HepG2 (cell line): Measurements from ENCODE around the gene ECT2. TPM values are rescaled to one million over a fixed set of nuclear protein-coding genes. Genes with fewer than 3 reads are reported as not detected.

ENCODE experiments used
- ATAC-seq: fragments of 200-7000 bp; cut with Tn5 transposase; 3 replicates; pipeline ENCODE4 v1.9.1; 2020; ENCODE audit warnings: mild to moderate bottlenecking, moderate library complexity
- BruUV-seq: library from RNA; stranded (reverse); fragments of 400-500 nt; replicated peaks from 2 replicates; lab custom pipeline; 2021; lab: Mats Ljungman, UMichigan
- CTCF ChIA-PET: fragments of 300-600 bp; formaldehyde crosslinking; extraction: SDS; loops from one replicate; lab custom pipeline; 2021; ENCODE audit warnings: low total read pairs, inconsistent platforms, low intra/inter-chr PET ratio; lab: Yijun Ruan, JAX
- POLR2A ChIA-PET: fragments of 350-600 bp; sonication (Branson Sonifier 250); formaldehyde crosslinking; loops from one replicate; lab custom pipeline; 2020; ENCODE audit warnings: antibody characterized with exemption, inconsistent platforms; lab: Yijun Ruan, JAX
- DNase-seq: peaks from one replicate; pipeline ENCODE4 v3.0.0-alpha.2; 2015; ENCODE audit warnings: low spot score
- FAIRE-seq: peaks from 3 replicates; lab custom pipeline; 2011; peaks lifted over from hg19 to GRCh38; lab: Jason Lieb, UNC
- H2AFZ ChIP-seq: one replicate; pipeline ENCODE4 v1.6.1; 2011; ENCODE audit warnings: low read length, inconsistent platforms
- H3K27ac ChIP-seq: fragments of 300-600 bp; 3 replicates; pipeline ENCODE4 v1.8.0; 2011; ENCODE audit warnings: mixed run types, mild to moderate bottlenecking, mixed read lengths, low read length, inconsistent platforms; ENCODE audit not compliant: insufficient read depth; ENCODE audit errors: extremely low read length
- H3K27me3 ChIP-seq, 2 experiments: fragments of 200-600 bp in 1 of 2; 2 replicates in 1 of 2; 3 replicates in 1 of 2; pipeline versions ENCODE4 v1.6.0 to v1.8.0; 2011; ENCODE audit warnings: low read length in 2 of 2, mild to moderate bottlenecking in 2 of 2, moderate library complexity in 2 of 2, inconsistent platforms in 1 of 2; ENCODE audit not compliant: insufficient read depth in 2 of 2, control insufficient read depth in 1 of 2
- H3K36me3 ChIP-seq, 2 experiments: fragments of 200-600 bp in 1 of 2; replicated peaks in 1 of 2; 2 replicates in 1 of 2; 3 replicates in 1 of 2; pipeline versions ENCODE4 v1.5.1 to v1.8.0; 2011; ENCODE audit warnings: low read length in 2 of 2, inconsistent platforms in 1 of 2; ENCODE audit not compliant: insufficient read depth in 2 of 2, control insufficient read depth in 1 of 2
- H3K4me1 ChIP-seq: 2 replicates; pipeline ENCODE4 v1.5.1; 2012; ENCODE audit warnings: low read length, inconsistent platforms; ENCODE audit not compliant: insufficient read depth
- H3K4me2 ChIP-seq: 2 replicates; pipeline ENCODE4 v1.6.0; 2011; ENCODE audit warnings: low read depth, low read length, inconsistent platforms
- H3K4me3 ChIP-seq, 3 experiments: fragments of 200-600 bp in 1 of 3; sonication (generic), shearing (Covaris generic) in 1 of 3; replicated peaks in 1 of 3; 2 replicates each; pipeline ENCODE4 v1.5.1; 2011 to 2016; ENCODE audit warnings: low read length in 3 of 3, inconsistent platforms in 2 of 3, low read depth in 2 of 3, mild to moderate bottlenecking in 2 of 3, control low read depth in 1 of 3, mixed read lengths in 1 of 3; ENCODE audit not compliant: insufficient read depth in 1 of 3
- H3K79me2 ChIP-seq: one replicate; pipeline ENCODE4 v1.6.1; 2011; ENCODE audit warnings: low read length, inconsistent platforms; ENCODE audit not compliant: insufficient read depth
- H3K9ac ChIP-seq: 2 replicates; pipeline ENCODE4 v1.6.0; 2011; ENCODE audit warnings: mild to moderate bottlenecking, low read depth, low read length, inconsistent platforms; ENCODE audit not compliant: insufficient read depth
- H3K9me3 ChIP-seq: 2 replicates; pipeline ENCODE4 v1.5.1; 2012; ENCODE audit warnings: mild to moderate bottlenecking, low read length
- H4K20me1 ChIP-seq: 2 replicates; pipeline ENCODE4 v1.6.0; 2011; ENCODE audit warnings: inconsistent platforms, mild to moderate bottlenecking, low read length, moderate library complexity; ENCODE audit not compliant: insufficient read depth
- ARID2 ChIP-seq: sonication (generic); formaldehyde crosslinking; IDR thresholded peaks from 2 replicates; pipeline ENCODE4 v1.8.1; 2022; ENCODE audit warnings: mild to moderate bottlenecking, missing genetic modification reagents, borderline replicate concordance
- ATAD3A ChIP-seq: sonication (generic); formaldehyde crosslinking; IDR thresholded peaks from 2 replicates; pipeline ENCODE4 v1.4.0; 2020; ENCODE audit warnings: missing genetic modification reagents
- CREM ChIP-seq, 2 experiments: sonication (generic) in 1 of 2; formaldehyde crosslinking in 1 of 2; IDR thresholded peaks; 2 replicates each; pipeline versions ENCODE4 v1.4.0 to v1.6.1; 2016 to 2020; ENCODE audit warnings: antibody characterized with exemption in 1 of 2, mild to moderate bottlenecking in 1 of 2, missing genetic modification reagents in 1 of 2
- FOXA3 ChIP-seq: IDR thresholded peaks from 2 replicates; pipeline ENCODE4 v1.6.1; 2016; ENCODE audit warnings: missing genetic modification reagents, missing compliant biosample characterization
- HMG20A ChIP-seq: IDR thresholded peaks from 2 replicates; pipeline ENCODE4 v1.6.1; 2016; ENCODE audit warnings: borderline replicate concordance
- ISX ChIP-seq: sonication (generic); formaldehyde crosslinking; conservative IDR thresholded peaks from 2 replicates; pipeline ENCODE4 v1.5.0; 2020; ENCODE audit warnings: missing genetic modification reagents
- KDM4B ChIP-seq: sonication (generic); formaldehyde crosslinking; IDR thresholded peaks from 2 replicates; pipeline ENCODE4 v1.4.0; 2020; ENCODE audit warnings: missing genetic modification reagents
- MED13 ChIP-seq: sonication (generic); formaldehyde crosslinking; IDR thresholded peaks from 2 replicates; pipeline ENCODE4 v1.5.0; 2020; ENCODE audit warnings: missing genetic modification reagents
- ZNF674 ChIP-seq: sonication (generic); formaldehyde crosslinking; IDR thresholded peaks from 2 replicates; pipeline ENCODE4 v1.5.0; 2020; ENCODE audit warnings: low read depth, mild to moderate bottlenecking, missing genetic modification reagents
- WGBS: methylation state at CpG from one replicate; pipeline ENCODE4 v1.1.6; 2017; ENCODE audit warnings: low lambda C conversion rate; 5-methylcytosine and 5-hydroxymethylcytosine counted together
- in situ Hi-C: cut with HindIII; loops from 2 replicates; pipeline ENCODE4 v1.10.0; 2017; ENCODE audit warnings: low pct_unique_long_range_greater_than_20kb; ENCODE audit not compliant: extremely low pct_ligation_motif_present
- intact Hi-C: fragments of 100-400 bp; cut with micrococcal nuclease; formaldehyde crosslinking; loops from one replicate; pipeline ENCODE4 v1.10.0; 2022; ENCODE audit not compliant: unreplicated experiment
- polyA plus RNA-seq, 8 experiments: library from polyadenylated mRNA; depleted of rRNA in 3 of 8; stranded (reverse) in 7 of 8; unstranded in 1 of 8; fragments of >200 nt; fragmentation: Illumina TruSeq in 4 of 8; extraction: Trizol in 4 of 8; gene quantifications; 2 replicates each; pipeline versions ENCODE4 v1.2.1 to v1.2.3, GENCODE V29; 2011 to 2016; ENCODE audit warnings: low read depth in 4 of 8, missing spikeins in 1 of 8, mixed read lengths in 1 of 8; ENCODE audit not compliant: insufficient read depth in 1 of 8
- total RNA-seq, 5 experiments: library from RNA; depleted of rRNA; stranded (reverse); fragments of >200 nt; fragmentation: Illumina TruSeq; extraction: Trizol; gene quantifications; 2 replicates each; pipeline ENCODE4 v1.2.3, GENCODE V29; 2016; ENCODE audit warnings: low read depth in 1 of 5
- TF ChIP-seq, protein P1 (sequence below): sonication (generic); formaldehyde crosslinking; IDR thresholded peaks from 2 replicates; pipeline ENCODE4 v1.8.1; 2023; ENCODE audit warnings: mild to moderate bottlenecking, missing genetic modification reagents
- TF ChIP-seq, protein P2 (sequence below): sonication (generic); formaldehyde crosslinking; IDR thresholded peaks from 2 replicates; pipeline ENCODE4 v1.4.0; 2020; ENCODE audit warnings: missing genetic modification reagents
- TF ChIP-seq, protein P3 (sequence below): sonication (generic); formaldehyde crosslinking; IDR thresholded peaks from 2 replicates; pipeline ENCODE4 v1.8.1; 2023; ENCODE audit warnings: missing genetic modification reagents, mild to moderate bottlenecking, borderline replicate concordance
- TF ChIP-seq, protein P4 (sequence below): sonication (generic); formaldehyde crosslinking; IDR thresholded peaks from 2 replicates; pipeline ENCODE4 v1.5.0; 2020; ENCODE audit warnings: mild to moderate bottlenecking, missing genetic modification reagents

ECT2 gene
- total and polyA plus RNA-seq, 2 of the 13 experiments (the other 11 are each of a cell fraction or from before 2014, with no cell fraction given) = 21.6 to 52.0 TPM

DNA sequence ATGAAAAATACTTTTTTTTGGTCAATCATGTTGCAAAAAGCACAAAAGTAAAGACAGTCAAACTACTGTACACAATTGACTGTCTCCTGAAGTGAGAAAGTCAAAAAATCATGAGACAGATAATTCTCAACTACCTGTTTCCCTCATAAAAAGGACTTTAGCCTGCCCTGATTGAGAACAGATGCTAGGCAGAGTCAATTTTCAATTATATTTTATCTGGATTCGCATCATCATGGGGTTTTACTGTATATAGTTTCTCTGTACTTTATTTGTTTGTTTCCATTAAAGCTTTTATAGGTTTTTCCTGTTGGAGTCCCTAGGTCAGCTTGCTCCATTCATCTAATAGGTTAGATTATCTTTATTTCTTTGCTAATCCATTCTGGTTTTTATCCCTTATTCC is 53.8 kb downstream of the ECT2 start:
- no peak overlapping the region for H3K4me2 ChIP-seq
- H3K36me3 ChIP-seq = peaks cover 3 to 43% of the 10 kb centered on the region in 2 experiments; a peak in 4 of 5 replicates
- peaks cover 7% of the 10 kb centered on the region; the same call in 1 of the 2 replicates for H3K4me1 ChIP-seq
- in situ Hi-C loops = no loop called here
- H2AFZ ChIP-seq = no peak overlapping the region
- no peak overlapping the region for H3K27ac ChIP-seq
- FAIRE-seq = no peak
- ATAC-seq = no peak
- no peak for TF ChIP-seq ATAD3A
- TF ChIP-seq, protein P1, sequence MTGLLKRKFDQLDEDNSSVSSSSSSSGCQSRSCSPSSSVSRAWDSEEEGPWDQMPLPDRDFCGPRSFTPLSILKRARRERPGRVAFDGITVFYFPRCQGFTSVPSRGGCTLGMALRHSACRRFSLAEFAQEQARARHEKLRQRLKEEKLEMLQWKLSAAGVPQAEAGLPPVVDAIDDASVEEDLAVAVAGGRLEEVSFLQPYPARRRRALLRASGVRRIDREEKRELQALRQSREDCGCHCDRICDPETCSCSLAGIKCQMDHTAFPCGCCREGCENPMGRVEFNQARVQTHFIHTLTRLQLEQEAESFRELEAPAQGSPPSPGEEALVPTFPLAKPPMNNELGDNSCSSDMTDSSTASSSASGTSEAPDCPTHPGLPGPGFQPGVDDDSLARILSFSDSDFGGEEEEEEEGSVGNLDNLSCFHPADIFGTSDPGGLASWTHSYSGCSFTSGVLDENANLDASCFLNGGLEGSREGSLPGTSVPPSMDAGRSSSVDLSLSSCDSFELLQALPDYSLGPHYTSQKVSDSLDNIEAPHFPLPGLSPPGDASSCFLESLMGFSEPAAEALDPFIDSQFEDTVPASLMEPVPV (CRISPR knock-in tag) = no peak
- no peak for TF ChIP-seq ZNF674 (CRISPR knock-in tag)
- TF ChIP-seq MED13 (CRISPR knock-in tag) = no peak
- TF ChIP-seq KDM4B (CRISPR knock-in tag) = no peak
- no peak for TF ChIP-seq CREM (IDR thresholded peaks at IDR 0.05)
- no peak for TF ChIP-seq CREM (CRISPR knock-in tag; IDR thresholded peaks at IDR 0.05)
- TF ChIP-seq, protein P2, sequence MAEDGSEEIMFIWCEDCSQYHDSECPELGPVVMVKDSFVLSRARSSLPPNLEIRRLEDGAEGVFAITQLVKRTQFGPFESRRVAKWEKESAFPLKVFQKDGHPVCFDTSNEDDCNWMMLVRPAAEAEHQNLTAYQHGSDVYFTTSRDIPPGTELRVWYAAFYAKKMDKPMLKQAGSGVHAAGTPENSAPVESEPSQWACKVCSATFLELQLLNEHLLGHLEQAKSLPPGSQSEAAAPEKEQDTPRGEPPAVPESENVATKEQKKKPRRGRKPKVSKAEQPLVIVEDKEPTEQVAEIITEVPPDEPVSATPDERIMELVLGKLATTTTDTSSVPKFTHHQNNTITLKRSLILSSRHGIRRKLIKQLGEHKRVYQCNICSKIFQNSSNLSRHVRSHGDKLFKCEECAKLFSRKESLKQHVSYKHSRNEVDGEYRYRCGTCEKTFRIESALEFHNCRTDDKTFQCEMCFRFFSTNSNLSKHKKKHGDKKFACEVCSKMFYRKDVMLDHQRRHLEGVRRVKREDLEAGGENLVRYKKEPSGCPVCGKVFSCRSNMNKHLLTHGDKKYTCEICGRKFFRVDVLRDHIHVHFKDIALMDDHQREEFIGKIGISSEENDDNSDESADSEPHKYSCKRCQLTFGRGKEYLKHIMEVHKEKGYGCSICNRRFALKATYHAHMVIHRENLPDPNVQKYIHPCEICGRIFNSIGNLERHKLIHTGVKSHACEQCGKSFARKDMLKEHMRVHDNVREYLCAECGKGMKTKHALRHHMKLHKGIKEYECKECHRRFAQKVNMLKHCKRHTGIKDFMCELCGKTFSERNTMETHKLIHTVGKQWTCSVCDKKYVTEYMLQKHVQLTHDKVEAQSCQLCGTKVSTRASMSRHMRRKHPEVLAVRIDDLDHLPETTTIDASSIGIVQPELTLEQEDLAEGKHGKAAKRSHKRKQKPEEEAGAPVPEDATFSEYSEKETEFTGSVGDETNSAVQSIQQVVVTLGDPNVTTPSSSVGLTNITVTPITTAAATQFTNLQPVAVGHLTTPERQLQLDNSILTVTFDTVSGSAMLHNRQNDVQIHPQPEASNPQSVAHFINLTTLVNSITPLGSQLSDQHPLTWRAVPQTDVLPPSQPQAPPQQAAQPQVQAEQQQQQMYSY = no peak
- TF ChIP-seq ARID2 = no peak
- no peak for TF ChIP-seq FOXA3 (CRISPR knock-in tag)
- TF ChIP-seq, protein P3, sequence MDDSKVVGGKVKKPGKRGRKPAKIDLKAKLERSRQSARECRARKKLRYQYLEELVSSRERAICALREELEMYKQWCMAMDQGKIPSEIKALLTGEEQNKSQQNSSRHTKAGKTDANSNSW (CRISPR knock-in tag) = no peak
- TF ChIP-seq, protein P4, sequence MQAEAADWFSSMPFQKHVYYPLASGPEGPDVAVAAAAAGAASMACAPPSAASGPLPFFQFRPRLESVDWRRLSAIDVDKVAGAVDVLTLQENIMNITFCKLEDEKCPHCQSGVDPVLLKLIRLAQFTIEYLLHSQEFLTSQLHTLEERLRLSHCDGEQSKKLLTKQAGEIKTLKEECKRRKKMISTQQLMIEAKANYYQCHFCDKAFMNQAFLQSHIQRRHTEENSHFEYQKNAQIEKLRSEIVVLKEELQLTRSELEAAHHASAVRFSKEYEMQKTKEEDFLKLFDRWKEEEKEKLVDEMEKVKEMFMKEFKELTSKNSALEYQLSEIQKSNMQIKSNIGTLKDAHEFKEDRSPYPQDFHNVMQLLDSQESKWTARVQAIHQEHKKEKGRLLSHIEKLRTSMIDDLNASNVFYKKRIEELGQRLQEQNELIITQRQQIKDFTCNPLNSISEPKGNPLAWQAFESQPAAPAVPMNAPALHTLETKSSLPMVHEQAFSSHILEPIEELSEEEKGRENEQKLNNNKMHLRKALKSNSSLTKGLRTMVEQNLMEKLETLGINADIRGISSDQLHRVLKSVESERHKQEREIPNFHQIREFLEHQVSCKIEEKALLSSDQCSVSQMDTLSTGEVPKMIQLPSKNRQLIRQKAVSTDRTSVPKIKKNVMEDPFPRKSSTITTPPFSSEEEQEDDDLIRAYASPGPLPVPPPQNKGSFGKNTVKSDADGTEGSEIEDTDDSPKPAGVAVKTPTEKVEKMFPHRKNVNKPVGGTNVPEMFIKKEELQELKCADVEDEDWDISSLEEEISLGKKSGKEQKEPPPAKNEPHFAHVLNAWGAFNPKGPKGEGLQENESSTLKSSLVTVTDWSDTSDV (CRISPR knock-in tag) = no peak
- no peak for TF ChIP-seq HMG20A (CRISPR knock-in tag)
- TF ChIP-seq ISX (CRISPR knock-in tag) = no peak
- TF ChIP-seq, all 625 proteins: peak for 0
- ChIA-PET CTCF (no interaction called here), POLR2A (no interaction called here)
- DNase-seq = no peak
- Histone ChIP-seq H3K4me3 (no peak overlapping the region), H3K9ac (no peak overlapping the region), H3K9me3 (no peaks in the 10 kb centered on the region), H3K27me3 (no peaks in the 10 kb centered on the region), H3K79me2 (no peaks in the 10 kb centered on the region), H4K20me1 (0 out of 2 replicates have a peak, but pooled peaks cover 4% of the 10 kb centered on the region)
- intact Hi-C loops = no loop called here
- no TSS peak for BruUV-seq
- 94% methylated on average over 1 of the region's 1 CpG for WGBS
